WTC11 (cell line): ENCODE results near the gene MARCKS. TPM values are rescaled to one million over a fixed set of nuclear protein-coding genes. Genes with fewer than 3 reads are reported as not detected.
"Not testable (repeated sequence)": the region's sequence is repeated elsewhere in the genome, so short reads cannot be mapped to it uniquely, and the experiment has no call there.

Source experiments
- ATAC-seq: fragments of 200-7000 bp; cut with Tn5 transposase; 2 replicates; pipeline ENCODE4 v1.10.0; 2021; ENCODE audit warnings: mild to moderate bottlenecking, moderate library complexity
- CTCF ChIA-PET: fragments of 300-600 bp; sonication (Branson Sonifier 250); formaldehyde crosslinking; loops from one replicate; lab custom pipeline; 2021; ENCODE audit warnings: antibody characterized with exemption; lab: Charles Lee
- POLR2A ChIA-PET: fragments of 350-600 bp; sonication (Branson Sonifier 250); formaldehyde crosslinking; loops from one replicate; lab custom pipeline; 2021; ENCODE audit warnings: antibody characterized with exemption; lab: Charles Lee
- DNase-seq: peaks from one replicate; pipeline ENCODE4 v3.0.0; 2021; ENCODE audit warnings: low spot score
- H3K27ac Mint-ChIP-seq: 2 replicates; pipeline ENCODE4 v1.8.0; 2021; ENCODE audit warnings: mixed read lengths
- H3K27me3 Mint-ChIP-seq: 2 replicates; pipeline ENCODE4 v1.8.0; 2021; ENCODE audit warnings: low read depth, mild to moderate bottlenecking, moderate library complexity, mixed read lengths
- H3K36me3 Mint-ChIP-seq: 2 replicates; pipeline ENCODE4 v1.8.0; 2021; ENCODE audit warnings: mixed read lengths
- H3K4me1 Mint-ChIP-seq: 2 replicates; pipeline ENCODE4 v1.8.0; 2022; ENCODE audit warnings: mixed read lengths
- H3K4me3 Mint-ChIP-seq: 2 replicates; pipeline ENCODE4 v1.8.0; 2021; ENCODE audit warnings: mild to moderate bottlenecking, moderate library complexity, mixed read lengths
- H3K9me3 Mint-ChIP-seq: 2 replicates; pipeline ENCODE4 v1.8.0; 2021; ENCODE audit warnings: mixed read lengths
- CTCF ChIP-seq: fragments of 200-600 bp; IDR thresholded peaks from 2 replicates; pipeline ENCODE4 v1.8.0; 2022; ENCODE audit warnings: antibody characterized with exemption
- SP1 ChIP-seq: sonication (generic); formaldehyde crosslinking; conservative IDR thresholded peaks from 2 replicates; pipeline ENCODE4 v1.8.1; 2022; ENCODE audit warnings: missing genetic modification reagents
- ZNF219 ChIP-seq: sonication (generic); formaldehyde crosslinking; IDR thresholded peaks from 2 replicates; pipeline ENCODE4 v1.8.0; 2023; ENCODE audit warnings: missing genetic modification reagents, mild to moderate bottlenecking, borderline replicate concordance
- total RNA-seq: library from RNA; stranded (reverse); gene quantifications from 3 replicates; pipeline ENCODE4 v1.2.3, GENCODE V29; 2021

Gene MARCKS
- total RNA-seq, 1 experiment from 2014 or later = 95.1 TPM

GRCh38 chr6:113909224-113909856 lies 52.2 kb downstream of the MARCKS start:
- no peak overlapping the region for H3K4me3 Mint-ChIP-seq

GRCh38 chr6:113910285-113910684 lies 53.1 kb downstream of the MARCKS start:
- H3K4me3 Mint-ChIP-seq, ATAC-seq, POLR2A ChIA-PET: not testable (repeated sequence)

More at GRCh38 chr6:113909224-113909856, 52.2 kb downstream of the MARCKS start:
- DNase-seq (no peak), ATAC-seq (peak; percentile 38)
- Mint-ChIP-seq H3K4me1 (peaks cover 2% of the 10 kb centered on the region; the same call in 1 of the 2 replicates), H3K27me3 (peaks cover 3% of the 10 kb centered on the region; the same call in 1 of the 2 replicates), H3K27ac (no peak overlapping the region), H3K9me3 (no peaks in the 10 kb centered on the region), H3K36me3 (no peaks in the 10 kb centered on the region)
- TF ChIP-seq ZNF219 (CRISPR knock-in tag) = no peak
- TF ChIP-seq CTCF = peak; percentile 63
- TF ChIP-seq SP1 = no peak
- CTCF ChIA-PET = interaction anchor here (0.5 to 2.1 kb wide), 13 partner anchors 9 to 236 kb away, joined by 3 to 9 read pairs (median 4); no protein-coding TSS in a partner anchor
- POLR2A ChIA-PET = no interaction called here

More at GRCh38 chr6:113910285-113910684, 53.1 kb downstream of the MARCKS start:
- H3K4me1 Mint-ChIP-seq, H3K27ac Mint-ChIP-seq, H3K36me3 Mint-ChIP-seq, H3K27me3 Mint-ChIP-seq, DNase-seq, H3K9me3 Mint-ChIP-seq: not testable (repeated sequence)
- CTCF ChIA-PET = interaction anchor here (1.4 to 2.1 kb wide), 3 partner anchors 21 to 52 kb away, joined by 3 to 9 read pairs (median 6); no protein-coding TSS in a partner anchor

Other genes starting within 250 kb of the MARCKS start
- 318 to 331 TPM (median 321 TPM) in 3 replicates for gene HDAC2, start 113.8 kb downstream of the MARCKS start, total RNA-seq